HG03558 (cell line): ENCODE measurements around the gene ATP6V1G2.
"Not testable (repeated sequence)": the region's sequence is repeated elsewhere in the genome, so short reads cannot be mapped to it uniquely, and the experiment has no call there.

Source experiments
- ATAC-seq: cut with Tn5 transposase; IDR thresholded peaks from one replicate; pipeline ENCODE4 v1.9.1; 2021; ENCODE audit warnings: moderate number of reproducible peaks; ENCODE audit not compliant: unreplicated experiment; ENCODE audit errors: extremely low read depth

The ATP6V1G2 gene

GRCh38 chr6:31556307-31556706 is 9.9 kb upstream of the ATP6V1G2 start:
- ATAC-seq: no peak

GRCh38 chr6:31551371-31551770 is 5.0 kb upstream of the ATP6V1G2 start:
- ATAC-seq: not testable (repeated sequence)

- ATAC-seq: no peak
These were observed 2.1 kb upstream of the ATP6V1G2 start for GRCh38 chr6:31548544-31548873.

- ATAC-seq: no peak
These were observed 1.5 kb upstream of the ATP6V1G2 start for GRCh38 chr6:31547727-31548543.

- no peak for ATAC-seq
These were observed 734 bp upstream of the ATP6V1G2 start, which contains the start of gene NFKBIL1 for GRCh38 chr6:31546958-31547726. TSS of gene NFKBIL1 (plus strand) at chr6:31547608. CDS start at chr6:31547695, 87 bp downstream.

- no peak for ATAC-seq
These were observed 1.1 kb downstream of the ATP6V1G2 start for GRCh38 chr6:31545291-31545690.

GRCh38 chr6:31544676-31545075 is 1.7 kb downstream of the ATP6V1G2 start:
- ATAC-seq: no peak

- ATAC-seq: no peak
These were observed 2.8 kb downstream of the ATP6V1G2 start for GRCh38 chr6:31543639-31544038.

GRCh38 chr6:31541658-31542521 is 4.5 kb downstream of the ATP6V1G2 start, which contains the start of gene DDX39B:
TSS of gene DDX39B (minus strand) at chr6:31542003. CDS start at chr6:31540532, 1,471 bp downstream.
- ATAC-seq: no peak

GRCh38 chr6:31541059-31541657 is 5.2 kb downstream of the ATP6V1G2 start:
- ATAC-seq: no peak

GRCh38 chr6:31540640-31541039 is 5.8 kb downstream of the ATP6V1G2 start:
- no peak for ATAC-seq

GRCh38 chr6:31538805-31539400 is 7.5 kb downstream of the ATP6V1G2 start:
- no peak for ATAC-seq

GRCh38 chr6:31535538-31536324 is 10.7 kb downstream of the ATP6V1G2 start:
- ATAC-seq: no peak

- ATAC-seq: no peak
These were observed 11.8 kb downstream of the ATP6V1G2 start for GRCh38 chr6:31534521-31535040.

- ATAC-seq: no peak
These were observed 12.4 kb downstream of the ATP6V1G2 start for GRCh38 chr6:31534011-31534410.

GRCh38 chr6:31533455-31533841 is 13.0 kb downstream of the ATP6V1G2 start:
- ATAC-seq: no peak

- ATAC-seq: no peak
These were observed 13.6 kb downstream of the ATP6V1G2 start for GRCh38 chr6:31532644-31533454.
